Vagina (tissue), 2 donors: ENCODE results near the gene GPX4. TPM values are rescaled to one million over a fixed set of nuclear protein-coding genes. Genes with fewer than 3 reads are reported as not detected.

Experiments used
- DNase-seq, 2 donors: peaks; one replicate each; pipeline ENCODE4 v3.0.0-alpha.2; 2017; ENCODE audit errors: extremely low spot score in 2 of 2
- H3K27ac ChIP-seq: fragments of 200-600 bp; sonication (generic); one replicate; pipeline ENCODE4 v1.5.1; 2019
- H3K27me3 ChIP-seq: fragments of 200-600 bp; sonication (generic); one replicate; pipeline ENCODE4 v1.5.1; 2019
- H3K36me3 ChIP-seq, 2 donors: fragments of 200-600 bp; sonication (generic); one replicate each; pipeline ENCODE4 v1.5.1; 2017 to 2019
- H3K4me1 ChIP-seq: fragments of 200-600 bp; sonication (generic); one replicate; pipeline ENCODE4 v1.5.1; 2019
- H3K4me3 ChIP-seq, 2 donors: fragments of 200-600 bp; sonication (generic); 1 replicate in 1 of 2; 2 replicates in 1 of 2; pipeline ENCODE4 v1.5.1; 2016 to 2019
- H3K9me3 ChIP-seq: fragments of 200-600 bp; sonication (generic); one replicate; pipeline ENCODE4 v1.5.1; 2019
- CTCF ChIP-seq, 3 experiments: fragments of 450-650 bp in 2 of 3; fragments of 200-600 bp in 1 of 3; sonication (generic) in 1 of 3; IDR thresholded peaks; one replicate each; pipeline ENCODE4 v1.5.1; 2017 to 2019; ENCODE audit warnings: antibody characterized with exemption in 3 of 3, mild to moderate bottlenecking in 2 of 3, moderate library complexity in 2 of 3
- POLR2A ChIP-seq, 2 donors: fragments of 450-650 bp; IDR thresholded peaks; one replicate each; pipeline ENCODE4 v1.6.1; 2017; ENCODE audit warnings: antibody characterized with exemption in 2 of 2, mild to moderate bottlenecking in 2 of 2, moderate library complexity in 2 of 2
- POLR2AphosphoS5 ChIP-seq, 2 donors: sonication (generic); formaldehyde crosslinking; IDR thresholded peaks; one replicate each; pipeline ENCODE4 v1.9.0; 2017; ENCODE audit warnings: antibody characterized with exemption in 2 of 2, mild to moderate bottlenecking in 2 of 2, low read depth in 1 of 2; ENCODE audit not compliant: insufficient read depth in 1 of 2
- intact Hi-C: fragments of 100-400 bp; cut with DNase I; formaldehyde crosslinking; loops from one replicate; pipeline ENCODE4 v1.15.1; 2023
- total RNA-seq: library from RNA; depleted of rRNA; stranded (reverse); fragments of >200 nt; gene quantifications from one replicate; pipeline ENCODE4 v1.2.3, GENCODE V29; 2016

The GPX4 gene
- total RNA-seq, 1 donor from 2014 or later: 524 TPM

- DNase-seq: no peak
- Histone ChIP-seq H3K4me3 (no peak overlapping the region), H3K9me3 (no peaks in the 10 kb centered on the region), H3K27me3 (no peaks in the 10 kb centered on the region), H3K27ac (no peak overlapping the region), H3K4me1 (peaks cover 22% of the 10 kb centered on the region), H3K36me3 (peaks cover 0 to 31% of the 10 kb centered on the region in 2 donors)
- intact Hi-C loops: no loop called here
- TF ChIP-seq POLR2A (IDR thresholded peaks at IDR 0.05) (no peak), CTCF (IDR thresholded peaks at IDR 0.05) (no peak), POLR2AphosphoS5 (IDR thresholded peaks at IDR 0.05; ENCODE audit: insufficient read depth in 1 of 2, low read depth in 1 of 2) (no peak)
Measured at GRCh38 chr19:1090731-1091543, 12.9 kb upstream of the GPX4 start.

GRCh38 chr19:1091544-1092175, 12.1 kb upstream of the GPX4 start:
- intact Hi-C loops: no loop called here
- peaks cover 0 to 31% of the 10 kb centered on the region in 2 donors for H3K36me3 ChIP-seq
- H3K4me1 ChIP-seq: peaks cover 22% of the 10 kb centered on the region
- TF ChIP-seq POLR2AphosphoS5 (IDR thresholded peaks at IDR 0.05; ENCODE audit: insufficient read depth in 1 of 2, low read depth in 1 of 2): no peak
- H3K9me3 ChIP-seq: no peaks in the 10 kb centered on the region
- no peak overlapping the region for H3K27ac ChIP-seq
- no peak for DNase-seq
- no peak overlapping the region for H3K4me3 ChIP-seq
- H3K27me3 ChIP-seq: no peaks in the 10 kb centered on the region

DNA sequence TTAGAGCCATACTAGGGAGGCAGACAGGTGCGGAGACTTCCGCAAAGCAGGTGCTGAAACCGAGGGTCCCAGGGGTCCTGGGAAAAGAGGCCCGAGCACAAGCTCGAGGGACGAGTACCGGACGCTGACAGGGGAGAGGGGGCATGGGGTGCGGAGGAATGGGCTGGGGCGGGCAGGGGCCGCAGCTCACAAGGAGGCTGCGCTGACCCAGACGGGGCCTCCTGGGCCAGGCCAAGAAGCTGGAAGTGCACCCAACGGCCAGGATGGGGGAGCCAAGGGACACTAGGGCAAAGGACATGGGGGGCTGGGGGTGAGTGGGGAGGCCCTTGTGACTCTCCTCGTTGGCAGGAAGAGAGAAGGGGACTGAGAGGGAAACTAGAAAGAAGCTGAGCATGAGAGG, 10.5 kb upstream of the GPX4 start:
- no peak for DNase-seq
- H3K27me3 ChIP-seq: no peaks in the 10 kb centered on the region
- no peak for TF ChIP-seq POLR2A (IDR thresholded peaks at IDR 0.05)
- TF ChIP-seq POLR2AphosphoS5 (IDR thresholded peaks at IDR 0.05; ENCODE audit: insufficient read depth in 1 of 2, low read depth in 1 of 2): no peak
- no peak for TF ChIP-seq CTCF (IDR thresholded peaks at IDR 0.05)
- H3K9me3 ChIP-seq: no peaks in the 10 kb centered on the region
- peaks cover 25% of the 10 kb centered on the region for H3K4me1 ChIP-seq
- intact Hi-C loops: no loop called here
- no peak overlapping the region for H3K27ac ChIP-seq
- peak overlapping the region in 1 of 2 donors; percentile 99 for H3K4me3 ChIP-seq
- H3K36me3 ChIP-seq: peaks cover 0 to 31% of the 10 kb centered on the region in 2 donors

DNA sequence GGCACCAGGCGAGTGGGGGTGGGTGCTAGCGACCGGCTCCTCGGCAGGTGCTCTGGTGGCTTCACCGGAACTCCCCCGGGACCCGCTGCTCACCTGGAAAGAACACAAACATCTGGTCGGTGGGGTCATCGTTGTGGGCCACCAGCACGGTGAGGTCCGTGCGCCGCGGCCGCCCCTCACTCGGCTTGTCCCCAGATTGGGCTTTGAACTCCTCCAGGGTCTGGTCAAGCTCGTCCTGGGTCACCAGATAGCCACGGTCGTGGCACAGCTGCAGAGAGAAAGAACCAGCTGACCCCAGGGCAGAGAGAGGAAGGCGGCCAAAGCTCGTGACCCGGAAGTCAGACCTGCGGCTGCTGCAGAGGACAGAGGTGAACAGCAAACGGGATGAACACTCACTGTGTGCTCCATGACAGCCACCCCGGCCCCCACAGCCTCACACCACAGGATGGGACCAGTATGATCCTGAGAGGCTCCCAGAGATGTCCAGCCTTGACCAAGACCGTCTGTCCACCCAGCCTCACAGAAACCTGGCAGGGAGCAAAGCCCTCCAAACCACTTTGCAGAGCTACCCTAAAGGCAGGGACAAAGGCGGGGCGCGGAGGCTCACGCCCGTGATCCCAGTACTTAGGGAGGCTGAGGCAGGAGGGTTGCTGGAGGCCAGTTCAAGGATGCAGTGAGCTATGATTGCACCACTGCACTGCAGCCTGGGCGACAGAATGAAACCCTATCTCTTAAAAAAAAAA, 9.8 kb upstream of the GPX4 start:
- Histone ChIP-seq H3K4me3 (peak overlapping the region; percentile 76 to 99), H3K27me3 (no peaks in the 10 kb centered on the region), H3K4me1 (peaks cover 32% of the 10 kb centered on the region), H3K36me3 (peaks cover 0 to 31% of the 10 kb centered on the region in 2 donors), H3K27ac (peak overlapping the region; percentile 80), H3K9me3 (no peaks in the 10 kb centered on the region)
- no peak for DNase-seq
- intact Hi-C loops: no loop called here
- TF ChIP-seq POLR2AphosphoS5 (IDR thresholded peaks at IDR 0.05; ENCODE audit: insufficient read depth in 1 of 2, low read depth in 1 of 2) (no peak), POLR2A (IDR thresholded peaks at IDR 0.05) (no peak), CTCF (IDR thresholded peaks at IDR 0.05) (no peak)

- Histone ChIP-seq H3K36me3 (peaks cover 0 to 25% of the 10 kb centered on the region in 2 donors), H3K4me3 (peak overlapping the region; percentile 76 to 99), H3K4me1 (peaks cover 38% of the 10 kb centered on the region), H3K27ac (peak overlapping the region; percentile 80), H3K27me3 (no peaks in the 10 kb centered on the region), H3K9me3 (no peaks in the 10 kb centered on the region)
- no peak for TF ChIP-seq POLR2A (IDR thresholded peaks at IDR 0.05)
- no peak for TF ChIP-seq POLR2AphosphoS5 (IDR thresholded peaks at IDR 0.05; ENCODE audit: insufficient read depth in 1 of 2, low read depth in 1 of 2)
- no peak for TF ChIP-seq CTCF (IDR thresholded peaks at IDR 0.05)
- DNase-seq: no peak
- intact Hi-C loops: no loop called here
Measured at GRCh38 chr19:1094655-1094977, 9.2 kb upstream of the GPX4 start.
